HEK293 (cell line): ENCODE results near the gene TEX261.

ENCODE experiments used
- CTCF ChIA-PET: fragments of 350-600 bp; formaldehyde crosslinking; extraction: SDS; loops from one replicate; lab custom pipeline; 2021; ENCODE audit warnings: antibody characterized with exemption; lab: Yijun Ruan, JAX
- POLR2A ChIA-PET: fragments of 300-600 bp; formaldehyde crosslinking; extraction: SDS; loops from one replicate; lab custom pipeline; 2020; ENCODE audit warnings: antibody characterized with exemption, inconsistent platforms; lab: Yijun Ruan, JAX
- H3K27ac ChIP-seq: fragments of 200-500 bp; sonication (Bioruptor generic); 2 replicates; pipeline ENCODE4 v1.5.1; 2014; ENCODE audit warnings: low read depth, low read length, control low read depth, inconsistent platforms; ENCODE audit errors: extremely low read depth
- H3K36me3 ChIP-seq, 2 experiments: fragments of 200-500 bp in 1 of 2; sonication (Bioruptor generic) in 1 of 2; 1 replicate in 1 of 2; 2 replicates in 1 of 2; pipeline ENCODE4 v1.5.1; 2014 to 2017; ENCODE audit warnings: inconsistent platforms in 2 of 2, low read length in 2 of 2; ENCODE audit not compliant: control insufficient read depth in 2 of 2, insufficient read depth in 1 of 2
- H3K4me1 ChIP-seq: fragments of 200-500 bp; sonication (Bioruptor generic); 2 replicates; pipeline ENCODE4 v1.5.1; 2014; ENCODE audit warnings: mild to moderate bottlenecking, low read length, inconsistent platforms; ENCODE audit not compliant: control insufficient read depth, insufficient read depth
- H3K4me3 ChIP-seq: 2 replicates; pipeline ENCODE4 v1.5.1; 2011; ENCODE audit warnings: low read depth, mild to moderate bottlenecking, control low read depth, low read length, moderate library complexity
- H3K9me3 ChIP-seq: fragments of 200-500 bp; sonication (Bioruptor generic); 2 replicates; pipeline ENCODE4 v1.5.1; 2014; ENCODE audit warnings: low read depth, low read length, inconsistent platforms; ENCODE audit not compliant: control insufficient read depth, insufficient read depth
- ELK4 ChIP-seq: IDR thresholded peaks from 2 replicates; pipeline ENCODE4 v1.6.1; 2011; ENCODE audit warnings: mild to moderate bottlenecking, low read depth, low read length, borderline replicate concordance
- GLI4 ChIP-seq: fragments of 450-650 bp; formaldehyde crosslinking; IDR thresholded peaks from 2 replicates; pipeline ENCODE4 v1.5.1; 2016; ENCODE audit warnings: missing biosample characterization, missing genetic modification characterization
- GLIS1 ChIP-seq: fragments of 450-650 bp; formaldehyde crosslinking; IDR thresholded peaks from 2 replicates; pipeline ENCODE4 v1.5.1; 2016; ENCODE audit warnings: missing biosample characterization, missing genetic modification characterization
- OSR2 ChIP-seq: fragments of 450-650 bp; formaldehyde crosslinking; IDR thresholded peaks from 2 replicates; pipeline ENCODE4 v1.5.1; 2016; ENCODE audit warnings: missing biosample characterization, missing genetic modification characterization
- SCRT1 ChIP-seq: fragments of 450-650 bp; formaldehyde crosslinking; IDR thresholded peaks from 2 replicates; pipeline ENCODE4 v1.5.1; 2016; ENCODE audit warnings: missing biosample characterization, missing genetic modification characterization, borderline replicate concordance
- ZBTB48 ChIP-seq: fragments of 450-650 bp; formaldehyde crosslinking; IDR thresholded peaks from 2 replicates; pipeline ENCODE4 v1.5.1; 2016; ENCODE audit warnings: missing biosample characterization, missing genetic modification characterization
- ZBTB6 ChIP-seq: fragments of 450-650 bp; formaldehyde crosslinking; IDR thresholded peaks from 2 replicates; pipeline ENCODE4 v1.5.1; 2017; ENCODE audit warnings: missing biosample characterization, missing genetic modification characterization
- ZNF169 ChIP-seq: fragments of 450-650 bp; formaldehyde crosslinking; IDR thresholded peaks from 2 replicates; pipeline ENCODE4 v1.5.1; 2016; ENCODE audit warnings: missing biosample characterization, missing genetic modification characterization
- ZNF211 ChIP-seq: fragments of 450-650 bp; formaldehyde crosslinking; IDR thresholded peaks from 2 replicates; pipeline ENCODE4 v1.5.1; 2016; ENCODE audit warnings: low read depth, missing biosample characterization, missing genetic modification characterization
- ZNF223 ChIP-seq: fragments of 450-650 bp; formaldehyde crosslinking; IDR thresholded peaks from 2 replicates; pipeline ENCODE4 v1.5.1; 2016; ENCODE audit warnings: missing biosample characterization, missing genetic modification characterization
- ZNF239 ChIP-seq: fragments of 450-650 bp; formaldehyde crosslinking; IDR thresholded peaks from 2 replicates; pipeline ENCODE4 v1.5.1; 2016; ENCODE audit warnings: missing biosample characterization, missing genetic modification characterization
- ZNF302 ChIP-seq: fragments of 450-650 bp; formaldehyde crosslinking; IDR thresholded peaks from 2 replicates; pipeline ENCODE4 v1.5.1; 2016; ENCODE audit warnings: missing biosample characterization, missing genetic modification characterization, low read depth
- ZNF362 ChIP-seq: fragments of 450-650 bp; formaldehyde crosslinking; IDR thresholded peaks from 2 replicates; pipeline ENCODE4 v1.5.1; 2016; ENCODE audit warnings: missing biosample characterization, missing genetic modification characterization
- ZNF449 ChIP-seq: fragments of 450-650 bp; formaldehyde crosslinking; IDR thresholded peaks from 2 replicates; pipeline ENCODE4 v1.5.1; 2017; ENCODE audit warnings: missing biosample characterization, mild to moderate bottlenecking, missing genetic modification characterization, moderate library complexity
- ZNF529 ChIP-seq: fragments of 450-650 bp; formaldehyde crosslinking; IDR thresholded peaks from 2 replicates; pipeline ENCODE4 v1.5.1; 2017; ENCODE audit warnings: missing genetic modification characterization, missing biosample characterization; ENCODE audit not compliant: insufficient replicate concordance
- ZNF571 ChIP-seq: fragments of 450-650 bp; formaldehyde crosslinking; IDR thresholded peaks from 2 replicates; pipeline ENCODE4 v1.5.0; 2017; ENCODE audit warnings: missing biosample characterization, missing genetic modification characterization
- ZNF623 ChIP-seq: fragments of 450-650 bp; formaldehyde crosslinking; IDR thresholded peaks from 2 replicates; pipeline ENCODE4 v1.5.1; 2016; ENCODE audit warnings: missing biosample characterization, missing genetic modification characterization
- ZNF629 ChIP-seq: fragments of 450-650 bp; formaldehyde crosslinking; IDR thresholded peaks from 2 replicates; pipeline ENCODE4 v1.5.1; 2017; ENCODE audit warnings: missing biosample characterization, missing genetic modification characterization
- ZNF747 ChIP-seq: fragments of 450-650 bp; formaldehyde crosslinking; IDR thresholded peaks from 2 replicates; pipeline ENCODE4 v1.5.1; 2016; ENCODE audit warnings: missing biosample characterization, missing genetic modification characterization

TEX261 gene

GRCh38 chr2:70975237-70975636 is 19.4 kb downstream of the TEX261 start:
- CTCF ChIA-PET: interaction anchor here (1.1 to 3.9 kb wide), 3 partner anchors 25 to 103 kb away, joined by 3 to 27 read pairs (median 4); no protein-coding TSS in a partner anchor
- POLR2A ChIA-PET: no interaction called here

GRCh38 chr2:70974592-70974991 is 20.1 kb downstream of the TEX261 start:
- H3K9me3 ChIP-seq: no peaks in the 10 kb centered on the region
- no peak overlapping the region for H3K4me3 ChIP-seq
- H3K27ac ChIP-seq: no peak overlapping the region
- no peak for TF ChIP-seq ZNF302 (tag by site-specific recombination)
- no peak for TF ChIP-seq GLIS1 (tag by site-specific recombination)
- H3K36me3 ChIP-seq: no peaks in the 10 kb centered on the region
- ChIA-PET CTCF (interaction anchor here (0.7 to 3.9 kb wide), 5 partner anchors 24 to 637 kb away, joined by 3 to 27 read pairs (median 7); no protein-coding TSS in a partner anchor), POLR2A (no interaction called here)
- no peaks in the 10 kb centered on the region for H3K4me1 ChIP-seq

More at GRCh38 chr2:70975237-70975636, 19.4 kb downstream of the TEX261 start:
- Histone ChIP-seq H3K4me3 (no peak overlapping the region), H3K36me3 (no peaks in the 10 kb centered on the region; a peak in 1 of 3 replicates), H3K4me1 (no peaks in the 10 kb centered on the region), H3K9me3 (no peaks in the 10 kb centered on the region), H3K27ac (no peak overlapping the region)
- no peak for TF ChIP-seq ZNF223 (tag by site-specific recombination)

GRCh38 chr2:70967189-70967588 is 27.5 kb downstream of the TEX261 start:
- Histone ChIP-seq H3K36me3 (peaks cover 0 to 13% of the 10 kb centered on the region in 2 experiments; a peak in 1 of 3 replicates), H3K4me3 (no peak overlapping the region), H3K9me3 (no peaks in the 10 kb centered on the region), H3K27ac (no peak overlapping the region), H3K4me1 (no peaks in the 10 kb centered on the region)
- ChIA-PET CTCF (interaction anchor here (0.6 to 2.3 kb wide), 5 partner anchors 13 to 105 kb away, joined by 3 to 17 read pairs (median 3); no protein-coding TSS in a partner anchor), POLR2A (interaction anchor here (1.6 kb wide), 1 partner anchor 13 kb away, joined by 3 read pairs; no protein-coding TSS in a partner anchor)
- TF ChIP-seq GLI4 (no peak), ZBTB6 (tag by site-specific recombination) (no peak), ZNF302 (tag by site-specific recombination) (no peak), ZNF747 (tag by site-specific recombination) (no peak), ELK4 (no peak), ZNF211 (tag by site-specific recombination) (no peak), ZNF571 (tag by site-specific recombination) (no peak), ZNF169 (tag by site-specific recombination) (no peak), OSR2 (tag by site-specific recombination) (no peak), ZNF239 (tag by site-specific recombination) (no peak), ZNF449 (tag by site-specific recombination) (no peak), SCRT1 (no peak), ZNF629 (tag by site-specific recombination) (no peak), ZNF623 (tag by site-specific recombination) (no peak), ZNF362 (no peak), ZBTB48 (tag by site-specific recombination) (no peak), ZNF529 (tag by site-specific recombination) (no peak)
